WTC11 (cell line): ENCODE measurements around the gene RFNG. TPM values are rescaled to one million over a fixed set of nuclear protein-coding genes. Genes with fewer than 3 reads are reported as not detected.
"Not testable (repeated sequence)": the region's sequence is repeated elsewhere in the genome, so short reads cannot be mapped to it uniquely, and the experiment has no call there.

Source experiments
- ATAC-seq: fragments of 200-7000 bp; cut with Tn5 transposase; 2 replicates; pipeline ENCODE4 v1.10.0; 2021; ENCODE audit warnings: mild to moderate bottlenecking, moderate library complexity
- CTCF ChIA-PET: fragments of 300-600 bp; sonication (Branson Sonifier 250); formaldehyde crosslinking; loops from one replicate; lab custom pipeline; 2021; ENCODE audit warnings: antibody characterized with exemption; lab: Charles Lee
- POLR2A ChIA-PET: fragments of 350-600 bp; sonication (Branson Sonifier 250); formaldehyde crosslinking; loops from one replicate; lab custom pipeline; 2021; ENCODE audit warnings: antibody characterized with exemption; lab: Charles Lee
- DNase-seq: peaks from one replicate; pipeline ENCODE4 v3.0.0; 2021; ENCODE audit warnings: low spot score
- H3K27ac Mint-ChIP-seq: 2 replicates; pipeline ENCODE4 v1.8.0; 2021; ENCODE audit warnings: mixed read lengths
- H3K27me3 Mint-ChIP-seq: 2 replicates; pipeline ENCODE4 v1.8.0; 2021; ENCODE audit warnings: low read depth, mild to moderate bottlenecking, moderate library complexity, mixed read lengths
- H3K36me3 Mint-ChIP-seq: 2 replicates; pipeline ENCODE4 v1.8.0; 2021; ENCODE audit warnings: mixed read lengths
- H3K4me1 Mint-ChIP-seq: 2 replicates; pipeline ENCODE4 v1.8.0; 2022; ENCODE audit warnings: mixed read lengths
- H3K4me3 Mint-ChIP-seq: 2 replicates; pipeline ENCODE4 v1.8.0; 2021; ENCODE audit warnings: mild to moderate bottlenecking, moderate library complexity, mixed read lengths
- H3K9me3 Mint-ChIP-seq: 2 replicates; pipeline ENCODE4 v1.8.0; 2021; ENCODE audit warnings: mixed read lengths
- CREB1 ChIP-seq: sonication (generic); formaldehyde crosslinking; IDR thresholded peaks from 2 replicates; pipeline ENCODE4 v1.8.0; 2023; ENCODE audit warnings: mild to moderate bottlenecking, missing genetic modification reagents
- ELF4 ChIP-seq: sonication (generic); formaldehyde crosslinking; IDR thresholded peaks from 2 replicates; pipeline ENCODE4 v1.8.1; 2022; ENCODE audit warnings: low read depth, mild to moderate bottlenecking, moderate library complexity, missing genetic modification reagents
- ESRRA ChIP-seq: sonication (generic); formaldehyde crosslinking; IDR thresholded peaks from 2 replicates; pipeline ENCODE4 v1.8.1; 2022; ENCODE audit warnings: mild to moderate bottlenecking, missing genetic modification reagents, borderline replicate concordance
- ETV6 ChIP-seq: sonication (generic); formaldehyde crosslinking; IDR thresholded peaks from 2 replicates; pipeline ENCODE4 v1.8.1; 2022; ENCODE audit warnings: mild to moderate bottlenecking, missing genetic modification reagents
- GTF2I ChIP-seq: fragments of 250-450 bp; sonication (Bioruptor Pico); conservative IDR thresholded peaks from 2 replicates; pipeline ENCODE4 v1.4.0; 2021; ENCODE audit warnings: mild to moderate bottlenecking
- JUN ChIP-seq: sonication (generic); formaldehyde crosslinking; IDR thresholded peaks from 2 replicates; pipeline ENCODE4 v1.8.0; 2023; ENCODE audit warnings: mild to moderate bottlenecking, missing genetic modification reagents
- KAT7 ChIP-seq: sonication (generic); formaldehyde crosslinking; IDR thresholded peaks from 2 replicates; pipeline ENCODE4 v1.8.1; 2023; ENCODE audit warnings: missing genetic modification reagents, mild to moderate bottlenecking, borderline replicate concordance
- MAX ChIP-seq: sonication (generic); formaldehyde crosslinking; IDR thresholded peaks from 2 replicates; pipeline ENCODE4 v1.8.0; 2022; ENCODE audit warnings: mild to moderate bottlenecking, missing genetic modification reagents
- NFE2L1 ChIP-seq: sonication (generic); formaldehyde crosslinking; IDR thresholded peaks from 2 replicates; pipeline ENCODE4 v1.8.1; 2023; ENCODE audit warnings: missing genetic modification reagents
- NR1H2 ChIP-seq: sonication (generic); formaldehyde crosslinking; IDR thresholded peaks from 2 replicates; pipeline ENCODE4 v1.9.0; 2021; ENCODE audit warnings: mild to moderate bottlenecking, moderate library complexity, missing genetic modification reagents
- OVOL2 ChIP-seq: fragments of 250-450 bp; sonication (Bioruptor Pico); IDR thresholded peaks from 2 replicates; pipeline ENCODE4 v1.9.0; 2021; ENCODE audit warnings: mild to moderate bottlenecking, borderline replicate concordance
- PRDM15 ChIP-seq: sonication (generic); formaldehyde crosslinking; IDR thresholded peaks from 2 replicates; pipeline ENCODE4 v1.8.0; 2022; ENCODE audit warnings: missing genetic modification reagents
- SMAD4 ChIP-seq: sonication (generic); formaldehyde crosslinking; IDR thresholded peaks from 2 replicates; pipeline ENCODE4 v1.8.0; 2022; ENCODE audit warnings: mild to moderate bottlenecking, missing genetic modification reagents
- TEAD1 ChIP-seq: sonication (generic); formaldehyde crosslinking; IDR thresholded peaks from 2 replicates; pipeline ENCODE4 v1.8.0; 2022; ENCODE audit warnings: mild to moderate bottlenecking, missing genetic modification reagents
- TEAD4 ChIP-seq: sonication (generic); formaldehyde crosslinking; IDR thresholded peaks from 2 replicates; pipeline ENCODE4 v1.8.0; 2022; ENCODE audit warnings: mild to moderate bottlenecking, missing genetic modification reagents
- TP53 ChIP-seq: sonication (generic); formaldehyde crosslinking; IDR thresholded peaks from 2 replicates; pipeline ENCODE4 v1.8.1; 2023; ENCODE audit warnings: mild to moderate bottlenecking, missing genetic modification reagents
- ZBTB21 ChIP-seq: sonication (generic); formaldehyde crosslinking; IDR thresholded peaks from 2 replicates; pipeline ENCODE4 v1.8.1; 2023; ENCODE audit warnings: mild to moderate bottlenecking, missing genetic modification reagents, borderline replicate concordance
- ZBTB43 ChIP-seq: sonication (generic); formaldehyde crosslinking; IDR thresholded peaks from 2 replicates; pipeline ENCODE4 v1.8.1; 2023; ENCODE audit warnings: mild to moderate bottlenecking, missing genetic modification reagents
- ZNF121 ChIP-seq: sonication (generic); formaldehyde crosslinking; IDR thresholded peaks from 2 replicates; pipeline ENCODE4 v1.8.0; 2023; ENCODE audit warnings: missing genetic modification reagents
- ZNF281 ChIP-seq: sonication (generic); formaldehyde crosslinking; IDR thresholded peaks from 2 replicates; pipeline ENCODE4 v1.8.0; 2023; ENCODE audit warnings: mild to moderate bottlenecking, missing genetic modification reagents
- ZNF423 ChIP-seq: fragments of 250-450 bp; sonication (Bioruptor Pico); IDR thresholded peaks from 2 replicates; pipeline ENCODE4 v2.1.2; 2022; ENCODE audit warnings: mild to moderate bottlenecking, moderate library complexity
- ZSCAN18 ChIP-seq: fragments of 250-450 bp; sonication (Bioruptor Pico); IDR thresholded peaks from 2 replicates; pipeline ENCODE4 v2.1.2; 2022; ENCODE audit warnings: mild to moderate bottlenecking, moderate library complexity
- total RNA-seq: library from RNA; stranded (reverse); gene quantifications from 3 replicates; pipeline ENCODE4 v1.2.3, GENCODE V29; 2021

Gene RFNG
- total RNA-seq, 1 experiment from 2014 or later: 41.6 TPM

- DNase-seq: no peak
- no peak overlapping the region for H3K27ac Mint-ChIP-seq
- H3K4me1 Mint-ChIP-seq: peaks cover 40% of the 10 kb centered on the region
- no peak for ATAC-seq
- H3K4me3 Mint-ChIP-seq: no peak overlapping the region
- 0 out of 2 replicates have a peak, but pooled peaks cover 6% of the 10 kb centered on the region for H3K36me3 Mint-ChIP-seq
- H3K27me3 Mint-ChIP-seq: peaks cover 10% of the 10 kb centered on the region
- POLR2A ChIA-PET: no interaction called here
- TF ChIP-seq ELF4 (no peak), NFE2L1 (CRISPR knock-in tag) (no peak), NR1H2 (CRISPR knock-in tag) (no peak), ETV6 (CRISPR knock-in tag) (no peak), MAX (CRISPR knock-in tag) (no peak), OVOL2 (CRISPR knock-in tag) (no peak)
- CTCF ChIA-PET: interaction anchor here (1.3 to 1.8 kb wide), 2 partner anchors 9 to 10 kb away, joined by 3 to 13 read pairs; no protein-coding TSS in a partner anchor
- H3K9me3 Mint-ChIP-seq: no peaks in the 10 kb centered on the region
These were observed 11.8 kb downstream of the RFNG start for GRCh38 chr17:82039695-82040299.

GRCh38 chr17:82038796-82039409, 12.7 kb downstream of the RFNG start:
- POLR2A ChIA-PET, ATAC-seq, H3K36me3 Mint-ChIP-seq, DNase-seq, H3K9me3 Mint-ChIP-seq, H3K4me3 Mint-ChIP-seq, H3K27ac Mint-ChIP-seq: not testable (repeated sequence)
- CTCF ChIA-PET: interaction anchor here (0.8 to 2.0 kb wide), 3 partner anchors 8 to 68 kb away, joined by 3 to 16 read pairs (median 3); no protein-coding TSS in a partner anchor
- Mint-ChIP-seq H3K4me1 (peaks cover 40% of the 10 kb centered on the region), H3K27me3 (peaks cover 10% of the 10 kb centered on the region)

GRCh38 chr17:82037889-82038195, 13.8 kb downstream of the RFNG start:
- H3K27me3 Mint-ChIP-seq: peaks cover 10% of the 10 kb centered on the region
- TF ChIP-seq TEAD4: no peak
- TF ChIP-seq TEAD1 (CRISPR knock-in tag): no peak
- TF ChIP-seq ZBTB43 (CRISPR knock-in tag): no peak
- no peak for TF ChIP-seq ZNF121 (CRISPR knock-in tag)
- TF ChIP-seq ESRRA (CRISPR knock-in tag): no peak
- TF ChIP-seq ZSCAN18 (CRISPR knock-in tag): no peak
- no peak for TF ChIP-seq ZNF281
- no peak for TF ChIP-seq MAX (CRISPR knock-in tag)
- no peak for TF ChIP-seq ZBTB21 (CRISPR knock-in tag)
- no peak for TF ChIP-seq PRDM15 (CRISPR knock-in tag)
- TF ChIP-seq SMAD4 (CRISPR knock-in tag): no peak
- no peak for TF ChIP-seq CREB1 (CRISPR knock-in tag)
- TF ChIP-seq ETV6 (CRISPR knock-in tag): no peak
- no peak for TF ChIP-seq ZNF423 (CRISPR knock-in tag)
- TF ChIP-seq GTF2I (CRISPR knock-in tag): no peak
- TF ChIP-seq TP53 (CRISPR knock-in tag): no peak
- TF ChIP-seq JUN (CRISPR knock-in tag): no peak
- no peak for TF ChIP-seq KAT7 (CRISPR knock-in tag)
- H3K9me3 Mint-ChIP-seq: no peaks in the 10 kb centered on the region
- H3K27ac Mint-ChIP-seq: peak overlapping the region; percentile 95
- ATAC-seq: no peak
- H3K4me3 Mint-ChIP-seq: peak overlapping the region; percentile 68
- H3K36me3 Mint-ChIP-seq: 0 out of 2 replicates have a peak, but pooled peaks cover 6% of the 10 kb centered on the region
- DNase-seq: no peak
- ChIA-PET POLR2A (interaction anchor here (0.5 to 1.4 kb wide), 13 partner anchors 12 to 451 kb away, joined by 3 to 11 read pairs (median 5); partner anchors contain the start of genes ARL16, ASPSCR1, CENPX and FASN), CTCF (interaction anchor here (0.6 to 2.0 kb wide), 49 partner anchors 8 to 437 kb away, joined by 3 to 31 read pairs (median 4); partner anchors contain the start of genes ASPSCR1, CENPX, FASN and GPS1)
- H3K4me1 Mint-ChIP-seq: peaks cover 33% of the 10 kb centered on the region
